SK-N-SH treated with all-trans-retinoic acid at 6 μM for 48 hours (cell line): ENCODE data around the gene SORCS2.

ENCODE experiments used
- ATAC-seq: fragments of 200-7000 bp; cut with Tn5 transposase; 3 replicates; pipeline ENCODE4 v1.9.1; 2020; ENCODE audit warnings: mild to moderate bottlenecking, moderate library complexity
- ARNTL ChIP-seq: fragments of 450-650 bp; formaldehyde crosslinking; IDR thresholded peaks from 2 replicates; pipeline ENCODE4 v1.5.0; 2020; ENCODE audit warnings: low read depth, mild to moderate bottlenecking, moderate library complexity, borderline replicate concordance
- BACH2 ChIP-seq: fragments of 250-450 bp; sonication (Bioruptor Pico); IDR thresholded peaks from 2 replicates; pipeline ENCODE4 v1.9.0; 2021; ENCODE audit warnings: mild to moderate bottlenecking, borderline replicate concordance
- ESRRG ChIP-seq: fragments of 250-450 bp; sonication (Bioruptor Pico); IDR thresholded peaks from 2 replicates; pipeline ENCODE4 v1.6.1; 2021; ENCODE audit warnings: mild to moderate bottlenecking
- GLIS3 ChIP-seq: fragments of 250-450 bp; sonication (Bioruptor Pico); IDR thresholded peaks from 2 replicates; pipeline ENCODE4 v1.5.0; 2020; ENCODE audit warnings: mild to moderate bottlenecking, moderate library complexity
- OSR1 ChIP-seq: fragments of 250-450 bp; sonication (Bioruptor Pico); IDR thresholded peaks from 2 replicates; pipeline ENCODE4 v1.8.0; 2022; ENCODE audit warnings: moderate library complexity, mild to moderate bottlenecking, inconsistent platforms
- PPARA ChIP-seq: fragments of 250-450 bp; sonication (Bioruptor Pico); IDR thresholded peaks from 2 replicates; pipeline ENCODE4 v1.5.0; 2020; ENCODE audit warnings: mild to moderate bottlenecking, borderline replicate concordance
- SNAI2 ChIP-seq: fragments of 250-450 bp; sonication (Bioruptor Pico); IDR thresholded peaks from 2 replicates; pipeline ENCODE4 v1.5.0; 2020; ENCODE audit warnings: mild to moderate bottlenecking, moderate library complexity
- TCF4 ChIP-seq: fragments of 250-450 bp; sonication (Bioruptor Pico); IDR thresholded peaks from 2 replicates; pipeline ENCODE4 v1.8.0; 2021; ENCODE audit warnings: mild to moderate bottlenecking, moderate library complexity, borderline replicate concordance
- TOX ChIP-seq: fragments of 250-450 bp; sonication (Bioruptor Pico); IDR thresholded peaks from 2 replicates; pipeline ENCODE4 v1.8.0; 2021; ENCODE audit warnings: mild to moderate bottlenecking, moderate library complexity, borderline replicate concordance
- ZC3H10 ChIP-seq: fragments of 250-450 bp; sonication (Bioruptor Pico); IDR thresholded peaks from 2 replicates; pipeline ENCODE4 v1.5.1; 2021; ENCODE audit warnings: mild to moderate bottlenecking, moderate library complexity
- ZFP3 ChIP-seq: fragments of 250-450 bp; sonication (Bioruptor Pico); IDR thresholded peaks from 2 replicates; pipeline ENCODE4 v1.5.0; 2020; ENCODE audit warnings: mild to moderate bottlenecking, moderate library complexity
- ZFP30 ChIP-seq: fragments of 450-650 bp; formaldehyde crosslinking; IDR thresholded peaks from 2 replicates; pipeline ENCODE4 v1.5.0; 2022; ENCODE audit warnings: mild to moderate bottlenecking, moderate library complexity
- ZNF70 ChIP-seq: fragments of 450-650 bp; formaldehyde crosslinking; IDR thresholded peaks from 2 replicates; pipeline ENCODE4 v1.5.0; 2020; ENCODE audit warnings: mild to moderate bottlenecking, moderate library complexity
- ZNF8 ChIP-seq: fragments of 450-650 bp; formaldehyde crosslinking; IDR thresholded peaks from 2 replicates; pipeline ENCODE4 v1.5.0; 2020; ENCODE audit warnings: mild to moderate bottlenecking, moderate library complexity
- TF ChIP-seq, protein P1 (sequence below): fragments of 250-450 bp; sonication (Bioruptor Pico); IDR thresholded peaks from 2 replicates; pipeline ENCODE4 v1.8.0; 2020; ENCODE audit warnings: mild to moderate bottlenecking, moderate library complexity, borderline replicate concordance
- TF ChIP-seq, protein P2 (sequence below): fragments of 250-450 bp; sonication (Bioruptor Pico); IDR thresholded peaks from 2 replicates; pipeline ENCODE4 v1.5.0; 2020; ENCODE audit warnings: mild to moderate bottlenecking, moderate library complexity
- TF ChIP-seq, protein P3 (sequence below): fragments of 250-450 bp; sonication (Bioruptor Pico); IDR thresholded peaks from 2 replicates; pipeline ENCODE4 v1.5.1; 2021; ENCODE audit warnings: mild to moderate bottlenecking, moderate library complexity

The SORCS2 gene

DNA sequence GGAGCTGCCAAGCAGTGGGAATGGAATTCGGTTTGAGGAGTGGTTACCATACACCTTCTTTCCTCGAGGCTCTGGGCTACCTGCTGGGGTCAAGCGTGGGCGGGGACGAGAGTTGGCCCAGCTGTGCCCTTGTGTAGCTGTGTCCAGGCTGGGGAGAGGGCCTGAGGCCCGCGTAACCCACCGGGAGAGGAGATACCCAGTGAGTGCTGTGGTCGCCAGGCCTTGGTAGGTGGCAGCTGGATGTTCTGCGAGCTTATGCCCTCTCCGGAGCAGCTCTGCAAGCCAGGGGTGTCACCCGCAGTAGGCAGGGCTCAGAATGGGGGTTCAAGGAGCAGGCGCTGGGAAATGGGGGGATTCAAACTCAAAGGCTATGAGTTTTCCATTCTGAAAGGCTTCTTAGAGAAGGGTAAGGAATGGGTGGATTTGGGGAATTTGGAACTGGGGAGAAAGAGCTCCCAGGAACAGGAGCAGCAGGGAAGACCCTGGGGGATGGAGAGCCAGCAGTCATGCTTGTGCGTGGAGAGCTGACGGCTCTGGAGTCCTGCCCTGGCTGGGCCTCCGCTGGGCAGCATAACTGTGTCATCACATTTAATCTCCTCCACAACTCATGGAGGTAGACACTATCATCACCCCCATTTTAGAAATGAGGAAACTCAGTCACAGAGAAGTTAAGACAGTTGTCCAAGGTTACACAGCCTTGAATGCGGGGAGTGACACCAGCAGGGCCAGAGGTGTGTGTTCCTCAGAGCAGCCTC lies 117.5 kb downstream of the SORCS2 start:
- no peak for ATAC-seq
- TF ChIP-seq ZFP3 (no peak), SNAI2 (no peak)

DNA sequence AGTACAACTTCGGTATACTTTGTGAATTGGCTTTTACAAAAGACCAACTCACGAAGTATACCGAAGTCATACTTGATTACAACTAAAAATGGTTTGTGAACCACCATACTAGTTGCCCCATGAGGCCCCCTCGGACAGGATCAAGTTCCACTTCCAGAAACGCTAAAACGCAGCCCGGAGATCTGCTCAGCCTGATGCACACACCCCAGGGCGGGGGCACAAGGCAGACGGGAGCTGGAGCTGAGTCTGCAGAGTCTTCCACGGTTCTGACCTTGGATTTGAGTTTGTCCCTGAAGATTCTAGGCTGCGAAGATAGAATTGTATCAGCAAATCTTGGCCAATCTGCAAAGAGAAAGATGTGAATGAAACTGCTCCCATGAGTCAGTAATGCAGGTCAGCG lies 118.1 kb downstream of the SORCS2 start:
- no peak for ATAC-seq
- no peak for TF ChIP-seq ZNF8 (CRISPR knock-in tag)
- no peak for TF ChIP-seq ZC3H10
- TF ChIP-seq, protein P1, sequence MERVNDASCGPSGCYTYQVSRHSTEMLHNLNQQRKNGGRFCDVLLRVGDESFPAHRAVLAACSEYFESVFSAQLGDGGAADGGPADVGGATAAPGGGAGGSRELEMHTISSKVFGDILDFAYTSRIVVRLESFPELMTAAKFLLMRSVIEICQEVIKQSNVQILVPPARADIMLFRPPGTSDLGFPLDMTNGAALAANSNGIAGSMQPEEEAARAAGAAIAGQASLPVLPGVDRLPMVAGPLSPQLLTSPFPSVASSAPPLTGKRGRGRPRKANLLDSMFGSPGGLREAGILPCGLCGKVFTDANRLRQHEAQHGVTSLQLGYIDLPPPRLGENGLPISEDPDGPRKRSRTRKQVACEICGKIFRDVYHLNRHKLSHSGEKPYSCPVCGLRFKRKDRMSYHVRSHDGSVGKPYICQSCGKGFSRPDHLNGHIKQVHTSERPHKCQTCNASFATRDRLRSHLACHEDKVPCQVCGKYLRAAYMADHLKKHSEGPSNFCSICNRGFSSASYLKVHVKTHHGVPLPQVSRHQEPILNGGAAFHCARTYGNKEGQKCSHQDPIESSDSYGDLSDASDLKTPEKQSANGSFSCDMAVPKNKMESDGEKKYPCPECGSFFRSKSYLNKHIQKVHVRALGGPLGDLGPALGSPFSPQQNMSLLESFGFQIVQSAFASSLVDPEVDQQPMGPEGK (CRISPR knock-in tag) = no peak
- TF ChIP-seq BACH2 (CRISPR knock-in tag) = no peak
- no peak for TF ChIP-seq TOX
- TF ChIP-seq PPARA (CRISPR knock-in tag) = no peak
- no peak for TF ChIP-seq ESRRG (CRISPR knock-in tag)
- TF ChIP-seq, protein P2, sequence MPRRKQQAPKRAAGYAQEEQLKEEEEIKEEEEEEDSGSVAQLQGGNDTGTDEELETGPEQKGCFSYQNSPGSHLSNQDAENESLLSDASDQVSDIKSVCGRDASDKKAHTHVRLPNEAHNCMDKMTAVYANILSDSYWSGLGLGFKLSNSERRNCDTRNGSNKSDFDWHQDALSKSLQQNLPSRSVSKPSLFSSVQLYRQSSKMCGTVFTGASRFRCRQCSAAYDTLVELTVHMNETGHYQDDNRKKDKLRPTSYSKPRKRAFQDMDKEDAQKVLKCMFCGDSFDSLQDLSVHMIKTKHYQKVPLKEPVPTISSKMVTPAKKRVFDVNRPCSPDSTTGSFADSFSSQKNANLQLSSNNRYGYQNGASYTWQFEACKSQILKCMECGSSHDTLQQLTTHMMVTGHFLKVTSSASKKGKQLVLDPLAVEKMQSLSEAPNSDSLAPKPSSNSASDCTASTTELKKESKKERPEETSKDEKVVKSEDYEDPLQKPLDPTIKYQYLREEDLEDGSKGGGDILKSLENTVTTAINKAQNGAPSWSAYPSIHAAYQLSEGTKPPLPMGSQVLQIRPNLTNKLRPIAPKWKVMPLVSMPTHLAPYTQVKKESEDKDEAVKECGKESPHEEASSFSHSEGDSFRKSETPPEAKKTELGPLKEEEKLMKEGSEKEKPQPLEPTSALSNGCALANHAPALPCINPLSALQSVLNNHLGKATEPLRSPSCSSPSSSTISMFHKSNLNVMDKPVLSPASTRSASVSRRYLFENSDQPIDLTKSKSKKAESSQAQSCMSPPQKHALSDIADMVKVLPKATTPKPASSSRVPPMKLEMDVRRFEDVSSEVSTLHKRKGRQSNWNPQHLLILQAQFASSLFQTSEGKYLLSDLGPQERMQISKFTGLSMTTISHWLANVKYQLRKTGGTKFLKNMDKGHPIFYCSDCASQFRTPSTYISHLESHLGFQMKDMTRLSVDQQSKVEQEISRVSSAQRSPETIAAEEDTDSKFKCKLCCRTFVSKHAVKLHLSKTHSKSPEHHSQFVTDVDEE = no peak
- TF ChIP-seq, protein P3, sequence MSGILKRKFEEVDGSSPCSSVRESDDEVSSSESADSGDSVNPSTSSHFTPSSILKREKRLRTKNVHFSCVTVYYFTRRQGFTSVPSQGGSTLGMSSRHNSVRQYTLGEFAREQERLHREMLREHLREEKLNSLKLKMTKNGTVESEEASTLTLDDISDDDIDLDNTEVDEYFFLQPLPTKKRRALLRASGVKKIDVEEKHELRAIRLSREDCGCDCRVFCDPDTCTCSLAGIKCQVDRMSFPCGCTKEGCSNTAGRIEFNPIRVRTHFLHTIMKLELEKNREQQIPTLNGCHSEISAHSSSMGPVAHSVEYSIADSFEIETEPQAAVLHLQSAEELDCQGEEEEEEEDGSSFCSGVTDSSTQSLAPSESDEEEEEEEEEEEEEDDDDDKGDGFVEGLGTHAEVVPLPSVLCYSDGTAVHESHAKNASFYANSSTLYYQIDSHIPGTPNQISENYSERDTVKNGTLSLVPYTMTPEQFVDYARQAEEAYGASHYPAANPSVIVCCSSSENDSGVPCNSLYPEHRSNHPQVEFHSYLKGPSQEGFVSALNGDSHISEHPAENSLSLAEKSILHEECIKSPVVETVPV (CRISPR knock-in tag) = no peak
- no peak for TF ChIP-seq ZNF70 (CRISPR knock-in tag)
- TF ChIP-seq, all 23 proteins: peak for 0

DNA sequence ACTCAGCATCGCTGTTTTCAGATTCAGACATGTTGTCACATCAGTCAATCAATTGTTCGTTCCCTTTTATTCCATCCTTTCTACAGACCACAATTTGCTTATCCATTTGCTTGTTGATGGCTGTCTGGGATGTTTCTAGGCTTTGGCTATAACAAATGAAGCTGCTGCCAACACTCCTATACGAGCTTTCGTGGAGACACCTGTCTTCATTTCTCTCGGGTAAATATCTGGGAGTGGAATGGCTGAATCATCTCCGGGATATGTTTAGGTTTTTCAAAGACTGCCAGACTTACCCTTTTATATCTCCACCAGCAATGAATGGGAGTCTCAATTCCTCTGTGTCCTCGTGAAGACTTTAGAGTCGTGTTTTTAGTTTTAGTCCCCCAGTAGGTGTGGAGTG lies 118.9 kb downstream of the SORCS2 start:
- TF ChIP-seq, protein P2 = no peak
- TF ChIP-seq ZNF70 (CRISPR knock-in tag) (no peak), ZC3H10 (no peak), TCF4 (CRISPR knock-in tag) (no peak), ARNTL (CRISPR knock-in tag) (no peak), GLIS3 (CRISPR knock-in tag) (no peak), OSR1 (no peak), TOX (no peak), ZFP30 (CRISPR knock-in tag) (no peak), ESRRG (CRISPR knock-in tag) (no peak)
- TF ChIP-seq, protein P1 (CRISPR knock-in tag) = no peak
- no peak for ATAC-seq
